Neural crest cell (in vitro differentiated cells): ENCODE results near the gene RUNX2. TPM values are rescaled to one million over a fixed set of nuclear protein-coding genes. Genes with fewer than 3 reads are reported as not detected.

Experiments
- DNase-seq: peaks from one replicate; pipeline ENCODE4 v3.0.0; 2021; ENCODE audit warnings: low read depth, mixed read lengths, low spot score
- H3K27ac Mint-ChIP-seq: one replicate; pipeline ENCODE4 v1.8.0; 2021; ENCODE audit warnings: mild to moderate bottlenecking, mixed read lengths; ENCODE audit not compliant: unreplicated experiment
- H3K27me3 Mint-ChIP-seq: 2 replicates; pipeline ENCODE4 v1.8.0; 2021; ENCODE audit warnings: low read depth, mild to moderate bottlenecking, mixed read lengths
- H3K36me3 Mint-ChIP-seq: 2 replicates; pipeline ENCODE4 v1.8.0; 2021; ENCODE audit warnings: low read depth, mild to moderate bottlenecking, mixed read lengths
- H3K4me1 Mint-ChIP-seq: 2 replicates; pipeline ENCODE4 v1.8.0; 2021; ENCODE audit warnings: mixed read lengths
- H3K4me3 Mint-ChIP-seq: one replicate; pipeline ENCODE4 v1.8.0; 2021; ENCODE audit warnings: mild to moderate bottlenecking, mixed read lengths
- H3K9me3 Mint-ChIP-seq: 2 replicates; pipeline ENCODE4 v1.8.0; 2021; ENCODE audit warnings: mixed read lengths
- CTCF ChIP-seq: fragments of 200-600 bp; sonication (generic); conservative IDR thresholded peaks from 2 replicates; pipeline ENCODE4 v1.5.0; 2021; ENCODE audit warnings: antibody characterized with exemption, mild to moderate bottlenecking
- total RNA-seq: library from RNA; stranded (reverse); gene quantifications from 2 replicates; pipeline ENCODE4 v1.2.1, GENCODE V29; 2021

The RUNX2 gene
- total RNA-seq, 1 donor from 2014 or later, result 0.16 TPM

GRCh38 chr6:45712076-45712475, 383.9 kb downstream of the RUNX2 start:
- H3K36me3 Mint-ChIP-seq, result no peaks in the 10 kb centered on the region
- no peak for DNase-seq
- no peaks in the 10 kb centered on the region for H3K9me3 Mint-ChIP-seq
- no peak for TF ChIP-seq CTCF
- H3K27me3 Mint-ChIP-seq, result no peaks in the 10 kb centered on the region
- no peak overlapping the region for H3K27ac Mint-ChIP-seq
- H3K4me1 Mint-ChIP-seq, result peaks cover 9% of the 10 kb centered on the region
- no peak overlapping the region for H3K4me3 Mint-ChIP-seq

GRCh38 chr6:45712786-45713185, 384.7 kb downstream of the RUNX2 start:
- H3K4me3 Mint-ChIP-seq, result no peak overlapping the region
- peaks cover 9% of the 10 kb centered on the region for H3K4me1 Mint-ChIP-seq
- TF ChIP-seq CTCF, result no peak
- no peaks in the 10 kb centered on the region for H3K9me3 Mint-ChIP-seq
- no peak overlapping the region for H3K27ac Mint-ChIP-seq
- no peaks in the 10 kb centered on the region for H3K36me3 Mint-ChIP-seq
- no peak for DNase-seq
- no peaks in the 10 kb centered on the region for H3K27me3 Mint-ChIP-seq

Other genes starting within 250 kb of the RUNX2 start
- gene SUPT3H, start 49.6 kb downstream of the RUNX2 start, total RNA-seq, result 17.0 and 18.0 TPM in 2 replicates